ENCODE measurements around the gene HEMGN. TPM values are rescaled to one million over a fixed set of nuclear protein-coding genes. Genes with fewer than 3 reads are reported as not detected.

HEMGN gene
- total and polyA plus RNA-seq, 2 of the 8 experiments (the other 6 are each of a cell fraction or from before 2014, with no cell fraction given): not detected

- TF ChIP-seq, protein P1, sequence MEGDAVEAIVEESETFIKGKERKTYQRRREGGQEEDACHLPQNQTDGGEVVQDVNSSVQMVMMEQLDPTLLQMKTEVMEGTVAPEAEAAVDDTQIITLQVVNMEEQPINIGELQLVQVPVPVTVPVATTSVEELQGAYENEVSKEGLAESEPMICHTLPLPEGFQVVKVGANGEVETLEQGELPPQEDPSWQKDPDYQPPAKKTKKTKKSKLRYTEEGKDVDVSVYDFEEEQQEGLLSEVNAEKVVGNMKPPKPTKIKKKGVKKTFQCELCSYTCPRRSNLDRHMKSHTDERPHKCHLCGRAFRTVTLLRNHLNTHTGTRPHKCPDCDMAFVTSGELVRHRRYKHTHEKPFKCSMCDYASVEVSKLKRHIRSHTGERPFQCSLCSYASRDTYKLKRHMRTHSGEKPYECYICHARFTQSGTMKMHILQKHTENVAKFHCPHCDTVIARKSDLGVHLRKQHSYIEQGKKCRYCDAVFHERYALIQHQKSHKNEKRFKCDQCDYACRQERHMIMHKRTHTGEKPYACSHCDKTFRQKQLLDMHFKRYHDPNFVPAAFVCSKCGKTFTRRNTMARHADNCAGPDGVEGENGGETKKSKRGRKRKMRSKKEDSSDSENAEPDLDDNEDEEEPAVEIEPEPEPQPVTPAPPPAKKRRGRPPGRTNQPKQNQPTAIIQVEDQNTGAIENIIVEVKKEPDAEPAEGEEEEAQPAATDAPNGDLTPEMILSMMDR (IDR thresholded peaks at IDR 0.05; ENCODE audit: control extremely low read depth in 1 of 3, insufficient read depth in 1 of 3, low read depth in 1 of 3, low read length in 3 of 3): no peak
- TF ChIP-seq RFX5 (IDR thresholded peaks at IDR 0.05; ENCODE audit: borderline replicate concordance, low read depth, low read length): no peak
- TF ChIP-seq CHD7 (IDR thresholded peaks at IDR 0.05; ENCODE audit: insufficient replicate concordance, low read length): no peak
- TF ChIP-seq POLR2A (IDR thresholded peaks at IDR 0.05; ENCODE audit: control extremely low read depth in 1 of 2, low read depth in 2 of 2, low read length in 2 of 2): no peak
- no peak for TF ChIP-seq RBBP5 (IDR thresholded peaks at IDR 0.05; ENCODE audit: borderline replicate concordance, low read depth, low read length)
These were observed 42.8 kb downstream of the HEMGN start (continued) for GRCh38 chr9:97895211-97895610.
